OCI-LY3 (cell line): ENCODE data around the gene TCEAL9.

Experiments
- H2AFZ ChIP-seq: fragments of 200-600, 300-600 bp; shearing (Covaris generic); 2 replicates; pipeline ENCODE4 v1.6.0; 2014; ENCODE audit warnings: antibody characterized with exemption, low read depth, low read length
- H3K27ac ChIP-seq: fragments of 200-600, 300-600 bp; sonication (generic); 2 replicates; pipeline ENCODE4 v1.5.1; 2014; ENCODE audit warnings: mild to moderate bottlenecking, low read length, moderate library complexity, mixed read lengths
- H3K27me3 ChIP-seq: fragments of 200-600, 300-600 bp; sonication (generic); 2 replicates; pipeline ENCODE4 v1.6.1; 2014; ENCODE audit warnings: low read depth, low read length, mixed read lengths
- H3K36me3 ChIP-seq: fragments of 200-600, 300-600 bp; sonication (generic); replicated peaks from 2 replicates; pipeline ENCODE3; 2014; ENCODE audit warnings: low read depth, low read length, mixed read lengths
- H3K4me1 ChIP-seq: fragments of 300-600, 200-600 bp; sonication (generic); 2 replicates; pipeline ENCODE4 v1.6.1; 2014; ENCODE audit warnings: low read length, mixed read lengths
- H3K4me2 ChIP-seq: fragments of 200-600, 300-600 bp; sonication (generic); 2 replicates; pipeline ENCODE4 v1.6.1; 2014; ENCODE audit warnings: low read length, mixed read lengths
- H3K4me3 ChIP-seq: fragments of 300-600, 200-600 bp; sonication (generic); 2 replicates; pipeline ENCODE4 v1.5.1; 2014; ENCODE audit warnings: antibody characterized with exemption, mild to moderate bottlenecking, low read length, moderate library complexity
- H3K79me2 ChIP-seq: fragments of 300-600, 200-600 bp; shearing (Covaris generic); 2 replicates; pipeline ENCODE4 v1.6.1; 2014; ENCODE audit warnings: mild to moderate bottlenecking, low read length, mixed read lengths
- H3K9ac ChIP-seq: fragments of 300-600, 200-600 bp; shearing (Covaris generic); 2 replicates; pipeline ENCODE4 v1.6.0; 2014; ENCODE audit warnings: mild to moderate bottlenecking, low read length, moderate library complexity
- H3K9me3 ChIP-seq: fragments of 200-600, 300-600 bp; shearing (Covaris generic); 2 replicates; pipeline ENCODE4 v1.6.1; 2014; ENCODE audit warnings: low read length, mixed read lengths; ENCODE audit not compliant: insufficient read depth
- H4K20me1 ChIP-seq: fragments of 200-600, 300-600 bp; sonication (generic); 2 replicates; pipeline ENCODE4 v1.6.1; 2016; ENCODE audit warnings: low read length, mixed read lengths; ENCODE audit not compliant: insufficient read depth
- EZH2phosphoT487 ChIP-seq: fragments of 200-600 bp; shearing (Covaris generic); IDR thresholded peaks from 2 replicates; pipeline ENCODE4 v1.6.1; 2018; ENCODE audit warnings: antibody characterized with exemption, mixed run types, low read depth
- TF ChIP-seq, protein P1 (sequence below): fragments of 200-600, 300-600 bp; sonication (generic); IDR thresholded peaks from 2 replicates; pipeline ENCODE4 v1.5.1; 2014; ENCODE audit warnings: antibody characterized with exemption, low read length, low read depth

TCEAL9 gene

DNA sequence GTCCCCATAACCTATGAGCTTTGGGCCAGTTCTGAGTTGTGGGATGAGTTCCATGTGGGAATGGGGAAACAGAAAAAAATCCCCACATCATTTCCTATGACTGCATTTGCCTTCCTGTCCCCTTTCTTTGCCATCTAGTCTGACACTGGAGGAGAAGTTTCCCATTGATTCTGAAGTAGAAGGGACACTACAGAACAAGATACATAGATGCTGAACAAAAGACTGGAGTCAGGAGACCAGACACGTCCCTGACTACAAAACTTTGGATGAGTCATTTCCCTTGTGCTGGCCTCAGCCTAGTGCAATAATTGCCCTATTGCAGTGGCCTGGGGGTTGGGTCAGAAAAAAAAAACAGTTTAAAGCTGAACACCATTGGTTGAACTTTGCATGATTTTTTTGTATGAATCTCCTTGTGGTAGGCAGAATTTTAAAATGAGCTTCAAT is 42.1 kb downstream of the TCEAL9 start:
- no peaks in the 10 kb centered on the region for H3K79me2 ChIP-seq
- no peaks in the 10 kb centered on the region for H4K20me1 ChIP-seq
- H3K36me3 ChIP-seq = no peaks in the 10 kb centered on the region
- no peaks in the 10 kb centered on the region for H3K4me1 ChIP-seq
- H3K9ac ChIP-seq = no peak overlapping the region
- TF ChIP-seq, protein P1, sequence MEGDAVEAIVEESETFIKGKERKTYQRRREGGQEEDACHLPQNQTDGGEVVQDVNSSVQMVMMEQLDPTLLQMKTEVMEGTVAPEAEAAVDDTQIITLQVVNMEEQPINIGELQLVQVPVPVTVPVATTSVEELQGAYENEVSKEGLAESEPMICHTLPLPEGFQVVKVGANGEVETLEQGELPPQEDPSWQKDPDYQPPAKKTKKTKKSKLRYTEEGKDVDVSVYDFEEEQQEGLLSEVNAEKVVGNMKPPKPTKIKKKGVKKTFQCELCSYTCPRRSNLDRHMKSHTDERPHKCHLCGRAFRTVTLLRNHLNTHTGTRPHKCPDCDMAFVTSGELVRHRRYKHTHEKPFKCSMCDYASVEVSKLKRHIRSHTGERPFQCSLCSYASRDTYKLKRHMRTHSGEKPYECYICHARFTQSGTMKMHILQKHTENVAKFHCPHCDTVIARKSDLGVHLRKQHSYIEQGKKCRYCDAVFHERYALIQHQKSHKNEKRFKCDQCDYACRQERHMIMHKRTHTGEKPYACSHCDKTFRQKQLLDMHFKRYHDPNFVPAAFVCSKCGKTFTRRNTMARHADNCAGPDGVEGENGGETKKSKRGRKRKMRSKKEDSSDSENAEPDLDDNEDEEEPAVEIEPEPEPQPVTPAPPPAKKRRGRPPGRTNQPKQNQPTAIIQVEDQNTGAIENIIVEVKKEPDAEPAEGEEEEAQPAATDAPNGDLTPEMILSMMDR = no peak
- no peak for TF ChIP-seq EZH2phosphoT487
- no peaks in the 10 kb centered on the region for H3K27me3 ChIP-seq
- H3K27ac ChIP-seq = no peak overlapping the region
- no peak overlapping the region for H2AFZ ChIP-seq
- H3K4me3 ChIP-seq = no peak overlapping the region
- no peak overlapping the region for H3K4me2 ChIP-seq
- H3K9me3 ChIP-seq = no peaks in the 10 kb centered on the region

DNA sequence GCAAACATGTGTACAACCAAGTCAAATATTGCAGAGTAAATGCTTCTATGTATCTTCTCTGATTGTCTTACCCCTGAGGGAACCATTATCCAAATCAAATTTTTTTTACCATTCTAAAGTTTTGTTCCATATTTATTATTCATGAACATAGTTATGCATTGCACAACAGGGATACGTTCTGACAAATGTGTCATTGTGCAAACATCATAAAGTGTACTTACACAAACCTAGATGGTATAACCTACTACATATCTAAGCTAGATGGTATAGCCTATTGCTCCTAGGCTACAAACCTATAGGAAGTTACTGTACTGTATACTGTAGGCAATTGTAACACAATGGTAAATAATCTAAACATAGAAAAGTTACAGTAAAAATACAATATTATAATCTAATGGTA is 43.4 kb downstream of the TCEAL9 start:
- Histone ChIP-seq H3K27me3 (no peaks in the 10 kb centered on the region), H3K4me3 (no peak overlapping the region), H4K20me1 (no peaks in the 10 kb centered on the region), H3K9ac (no peak overlapping the region), H3K4me1 (peaks cover 5% of the 10 kb centered on the region), H3K9me3 (no peaks in the 10 kb centered on the region), H3K4me2 (no peak overlapping the region), H3K79me2 (no peaks in the 10 kb centered on the region), H2AFZ (no peak overlapping the region), H3K36me3 (no peaks in the 10 kb centered on the region), H3K27ac (no peak overlapping the region)
- TF ChIP-seq, protein P1 = no peak
- TF ChIP-seq EZH2phosphoT487 = no peak

DNA sequence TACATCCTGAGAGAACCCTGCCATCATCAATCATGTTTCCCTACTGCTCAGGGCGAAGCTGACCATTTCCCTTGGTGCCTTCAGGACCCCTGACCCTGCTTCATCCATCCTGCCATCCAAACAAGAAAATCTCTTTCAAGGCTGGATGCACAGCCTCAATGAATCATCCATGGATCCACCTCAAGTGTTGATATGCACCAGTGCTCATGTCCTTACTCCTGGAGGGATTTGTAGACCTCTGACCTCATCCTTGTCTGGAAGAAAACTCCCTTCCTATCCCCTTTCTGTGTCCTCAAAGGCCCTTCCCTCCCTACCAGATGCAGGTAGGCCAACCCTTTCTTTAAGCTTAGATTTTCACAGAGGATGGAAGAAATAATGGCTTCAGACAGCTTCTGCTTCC is 44.6 kb downstream of the TCEAL9 start:
- Histone ChIP-seq H3K79me2 (no peaks in the 10 kb centered on the region), H3K4me3 (no peak overlapping the region), H3K27ac (no peak overlapping the region), H3K36me3 (no peaks in the 10 kb centered on the region), H2AFZ (no peak overlapping the region), H3K9me3 (no peaks in the 10 kb centered on the region), H3K9ac (no peak overlapping the region), H3K27me3 (no peaks in the 10 kb centered on the region), H3K4me2 (no peak overlapping the region), H3K4me1 (peaks cover 12% of the 10 kb centered on the region), H4K20me1 (no peaks in the 10 kb centered on the region)
- TF ChIP-seq EZH2phosphoT487 = no peak
- TF ChIP-seq, protein P1 = no peak

DNA sequence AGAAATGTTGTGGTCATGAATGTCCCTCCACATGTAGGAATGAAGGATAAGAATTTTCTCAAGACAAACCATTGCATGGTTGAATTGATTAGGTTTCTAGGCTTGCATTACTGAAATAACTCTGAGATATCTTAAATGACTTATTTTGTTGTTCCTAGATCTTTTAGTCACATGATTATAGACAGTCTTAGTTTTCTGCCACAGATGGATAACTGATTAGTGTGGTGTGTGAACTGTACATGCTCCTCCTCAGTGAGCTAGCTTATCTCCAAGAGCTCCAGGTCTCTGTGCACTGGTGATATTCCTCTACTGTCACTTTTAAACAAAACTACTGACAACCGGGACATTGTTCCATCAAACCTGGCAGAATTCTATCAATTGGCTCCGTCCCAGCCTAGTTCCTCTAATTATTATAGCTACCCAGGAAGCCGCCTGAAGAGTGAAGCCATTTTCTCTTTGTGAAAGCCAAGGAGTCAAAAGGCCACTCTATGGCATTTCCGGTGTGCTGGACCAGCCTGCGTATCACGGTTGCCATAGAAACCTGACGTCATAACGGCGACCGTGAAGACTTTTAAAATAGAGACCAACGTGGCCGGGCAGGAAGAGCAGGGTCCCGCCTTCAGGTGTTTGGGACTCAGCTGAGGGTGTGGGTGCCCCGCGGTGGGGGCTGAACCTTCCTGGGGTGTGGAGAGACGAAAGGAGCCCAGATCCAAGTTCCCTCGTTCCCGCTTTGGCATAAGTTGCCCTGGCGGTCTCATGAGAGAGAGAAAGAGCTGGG is 48.1 kb downstream of the TCEAL9 start:
- H3K4me1 ChIP-seq = peaks cover 12% of the 10 kb centered on the region
- no peaks in the 10 kb centered on the region for H3K9me3 ChIP-seq
- H3K27me3 ChIP-seq = no peaks in the 10 kb centered on the region
- no peak overlapping the region for H3K27ac ChIP-seq
- no peaks in the 10 kb centered on the region for H3K36me3 ChIP-seq
- H3K4me3 ChIP-seq = peak overlapping the region; percentile 85
- no peaks in the 10 kb centered on the region for H3K79me2 ChIP-seq
- no peaks in the 10 kb centered on the region for H4K20me1 ChIP-seq
- peak overlapping the region; percentile 99 for H2AFZ ChIP-seq
- no peak for TF ChIP-seq EZH2phosphoT487
- TF ChIP-seq, protein P1 = no peak
- peak overlapping the region; percentile 83 for H3K4me2 ChIP-seq
- peak overlapping the region; percentile 67 for H3K9ac ChIP-seq
